Measurements from ENCODE around the gene CLASRP. TPM values are rescaled to one million over a fixed set of nuclear protein-coding genes. Genes with fewer than 3 reads are reported as not detected.
"Not testable (repeated sequence)": the region's sequence is repeated elsewhere in the genome, so short reads cannot be mapped to it uniquely, and the experiment has no call there.

Gene CLASRP
- total RNA-seq, 2 donors from 2014 or later: 53.5 to 82.6 TPM

DNA sequence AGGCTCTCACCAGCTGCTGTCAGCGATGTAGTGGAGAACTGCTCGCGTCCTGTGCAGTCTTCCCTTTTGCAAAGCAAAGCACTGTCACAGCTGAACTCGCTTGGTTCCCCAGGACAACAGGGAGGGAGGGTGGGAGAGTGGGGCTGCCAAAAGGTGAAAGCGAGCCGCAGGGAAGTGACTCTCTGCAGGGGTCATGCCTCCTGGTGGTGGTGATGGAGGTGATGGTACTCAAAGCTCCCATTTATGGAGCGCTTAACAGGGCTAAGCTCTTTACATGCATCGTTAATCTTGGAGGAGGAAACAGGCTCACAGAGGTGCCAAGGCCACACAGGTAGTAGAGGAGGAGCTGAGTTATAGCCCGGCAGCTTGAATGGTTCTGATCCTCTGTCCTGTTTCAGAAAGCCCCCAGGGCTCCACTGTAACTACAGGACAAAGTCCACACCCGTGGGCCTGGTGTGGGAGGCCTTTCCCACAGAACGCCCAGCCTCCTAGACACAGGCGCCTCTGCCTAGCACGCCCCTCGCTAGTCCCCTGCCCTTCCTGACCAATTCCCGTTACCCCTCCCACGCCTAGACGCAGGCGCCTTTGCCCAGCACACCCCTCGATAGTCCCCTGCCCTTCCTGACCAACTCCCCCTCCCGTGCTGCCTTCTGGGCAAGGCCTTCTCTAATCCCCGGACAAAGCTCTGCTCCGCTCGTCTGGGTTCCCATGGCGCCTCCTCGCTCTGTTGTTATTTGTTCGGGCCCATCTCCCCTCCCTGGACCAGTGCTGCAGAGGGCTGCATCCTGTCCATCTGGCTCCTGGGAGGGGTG is 64.9 kb downstream of the CLASRP start:
- no peak overlapping the region for H3K27ac ChIP-seq
- no peak for DNase-seq
- intact Hi-C loops (cut with DNase I): no loop called here

GRCh38 chr19:45104658-45105349 is 66.0 kb downstream of the CLASRP start:
- no peak overlapping the region for H3K9ac ChIP-seq (ENCODE audit: low read depth in 2 of 2, low read length in 2 of 2)
- intact Hi-C loops (cut with DNase I): no loop called here

More for the DNA sequence above, 64.9 kb downstream of the CLASRP start:
- H3K4me1 ChIP-seq: peaks cover 16% of the 10 kb centered on the region
- TF ChIP-seq, protein P1, sequence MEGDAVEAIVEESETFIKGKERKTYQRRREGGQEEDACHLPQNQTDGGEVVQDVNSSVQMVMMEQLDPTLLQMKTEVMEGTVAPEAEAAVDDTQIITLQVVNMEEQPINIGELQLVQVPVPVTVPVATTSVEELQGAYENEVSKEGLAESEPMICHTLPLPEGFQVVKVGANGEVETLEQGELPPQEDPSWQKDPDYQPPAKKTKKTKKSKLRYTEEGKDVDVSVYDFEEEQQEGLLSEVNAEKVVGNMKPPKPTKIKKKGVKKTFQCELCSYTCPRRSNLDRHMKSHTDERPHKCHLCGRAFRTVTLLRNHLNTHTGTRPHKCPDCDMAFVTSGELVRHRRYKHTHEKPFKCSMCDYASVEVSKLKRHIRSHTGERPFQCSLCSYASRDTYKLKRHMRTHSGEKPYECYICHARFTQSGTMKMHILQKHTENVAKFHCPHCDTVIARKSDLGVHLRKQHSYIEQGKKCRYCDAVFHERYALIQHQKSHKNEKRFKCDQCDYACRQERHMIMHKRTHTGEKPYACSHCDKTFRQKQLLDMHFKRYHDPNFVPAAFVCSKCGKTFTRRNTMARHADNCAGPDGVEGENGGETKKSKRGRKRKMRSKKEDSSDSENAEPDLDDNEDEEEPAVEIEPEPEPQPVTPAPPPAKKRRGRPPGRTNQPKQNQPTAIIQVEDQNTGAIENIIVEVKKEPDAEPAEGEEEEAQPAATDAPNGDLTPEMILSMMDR (IDR thresholded peaks at IDR 0.05): no peak
- no peaks in the 10 kb centered on the region for H3K27me3 ChIP-seq
- no peaks in the 10 kb centered on the region for H3K36me3 ChIP-seq
- H3K4me3 ChIP-seq: no peak overlapping the region
- peak overlapping the region; percentile 3 to 21 for H3K9ac ChIP-seq (ENCODE audit: low read depth in 2 of 2, low read length in 2 of 2)
- H3K9me3 ChIP-seq: no peaks in the 10 kb centered on the region

DNA sequence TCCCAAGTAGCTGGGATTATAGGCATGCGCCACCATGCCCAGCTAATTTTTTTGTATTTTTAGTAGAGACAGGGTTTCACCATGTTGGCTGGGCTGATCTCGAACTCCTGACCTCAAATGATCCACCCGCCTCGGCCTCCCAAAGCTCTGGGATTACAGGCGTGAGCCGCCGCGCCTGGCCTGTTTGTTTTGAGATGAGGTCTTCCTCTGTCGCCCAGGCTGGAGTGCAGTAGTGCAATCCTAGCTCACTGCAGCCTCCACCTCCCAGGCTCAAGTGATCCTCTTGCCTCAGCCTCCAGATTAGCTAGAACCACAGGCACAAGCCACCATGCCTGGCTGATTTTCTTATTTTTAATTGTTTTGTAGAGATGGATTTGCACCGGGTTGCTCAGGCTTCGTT is 67.5 kb downstream of the CLASRP start:
- H3K27me3 ChIP-seq; H3K36me3 ChIP-seq; H3K9ac ChIP-seq (ENCODE audit: low read depth in 2 of 2, low read length in 2 of 2); H3K27ac ChIP-seq; DNase-seq; H3K9me3 ChIP-seq; H3K4me3 ChIP-seq; intact Hi-C loops (cut with DNase I): not testable (repeated sequence)
- H3K4me1 ChIP-seq: peaks cover 13% of the 10 kb centered on the region

More at GRCh38 chr19:45104658-45105349, 66.0 kb downstream of the CLASRP start:
- Histone ChIP-seq H3K9me3 (no peaks in the 10 kb centered on the region), H3K4me1 (peaks cover 16% of the 10 kb centered on the region), H3K27ac (no peak overlapping the region), H3K27me3 (no peaks in the 10 kb centered on the region), H3K4me3 (no peak overlapping the region), H3K36me3 (no peaks in the 10 kb centered on the region)
- TF ChIP-seq, protein P1 (IDR thresholded peaks at IDR 0.05): no peak
- DNase-seq: no peak

- H3K27me3 ChIP-seq: no peaks in the 10 kb centered on the region
- peaks cover 10% of the 10 kb centered on the region for H3K4me1 ChIP-seq
- intact Hi-C loops (cut with DNase I): no loop called here
- no peak overlapping the region for H3K27ac ChIP-seq
- DNase-seq: no peak
- H3K36me3 ChIP-seq: no peaks in the 10 kb centered on the region
- H3K9ac ChIP-seq (ENCODE audit: low read depth in 2 of 2, low read length in 2 of 2): no peak overlapping the region
- H3K4me3 ChIP-seq: no peak overlapping the region
- no peaks in the 10 kb centered on the region for H3K9me3 ChIP-seq
- TF ChIP-seq, protein P1 (IDR thresholded peaks at IDR 0.05): no peak
These were observed 68.8 kb downstream of the CLASRP start for GRCh38 chr19:45107621-45108150.

GRCh38 chr19:45110851-45111266 is 72.0 kb downstream of the CLASRP start:
- Histone ChIP-seq H3K9ac (ENCODE audit: low read depth in 2 of 2, low read length in 2 of 2) (no peak overlapping the region), H3K36me3 (no peaks in the 10 kb centered on the region), H3K27me3 (no peaks in the 10 kb centered on the region), H3K9me3 (no peaks in the 10 kb centered on the region), H3K27ac (no peak overlapping the region), H3K4me3 (no peak overlapping the region), H3K4me1 (peaks cover 11% of the 10 kb centered on the region)
- intact Hi-C loops (cut with DNase I): no loop called here
- no peak for DNase-seq
- TF ChIP-seq, protein P1 (IDR thresholded peaks at IDR 0.05): no peak
